Measurements from ENCODE around the gene PM20D2. TPM values are rescaled to one million over a fixed set of nuclear protein-coding genes. Genes with fewer than 3 reads are reported as not detected.

PM20D2 gene
- total RNA-seq, 1 experiment from 2014 or later, result 41.7 TPM

DNA sequence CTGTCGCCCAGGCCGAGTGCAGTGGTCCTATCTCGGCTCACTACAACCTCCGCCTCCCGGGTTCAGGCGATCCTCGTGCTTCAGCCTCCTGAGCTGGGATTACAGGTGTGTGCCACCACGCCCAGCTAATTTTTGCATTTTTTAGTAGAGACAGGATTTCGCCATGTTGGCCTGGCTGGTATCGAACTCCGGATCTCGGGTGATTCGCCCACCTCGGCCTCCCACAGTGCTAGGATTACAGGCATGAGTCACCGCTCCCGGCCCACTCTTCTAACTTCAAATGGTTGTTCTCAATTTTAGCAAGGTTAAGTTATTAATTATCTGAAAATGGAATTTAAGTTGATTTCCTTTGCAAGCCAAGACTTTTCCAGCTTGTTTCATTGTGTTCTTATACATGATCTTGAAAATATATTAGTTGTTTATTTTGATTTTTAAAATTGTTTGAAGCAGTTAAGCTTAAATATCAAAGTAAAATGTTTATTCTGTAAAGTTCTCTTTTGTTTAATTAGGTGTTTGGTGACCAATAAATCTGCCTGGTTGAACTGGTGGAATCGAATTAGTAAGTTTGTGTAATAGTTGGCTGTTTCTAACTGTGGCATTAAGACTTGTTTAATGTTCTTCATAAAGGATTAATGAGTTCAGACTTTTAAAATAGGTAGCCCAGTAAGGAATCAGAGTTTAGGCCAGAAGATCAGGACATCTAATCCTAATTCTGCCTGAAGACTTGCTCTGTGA lies 2.3 kb downstream of the PM20D2 start:
- Histone ChIP-seq H3K9me3 (ENCODE audit: low read depth, low read length, poor library complexity, severe bottlenecking) (no peaks in the 10 kb centered on the region), H3K4me3 (ENCODE audit: low read depth, low read length, poor library complexity, severe bottlenecking) (peak overlapping the region; percentile 69), H3K27me3 (replicated peaks; ENCODE audit: insufficient read depth, low read depth, low read length, poor library complexity) (no peaks in the 10 kb centered on the region), H3K4me1 (ENCODE audit: insufficient read depth, low read length, poor library complexity, severe bottlenecking) (peaks cover 17% of the 10 kb centered on the region), H3K27ac (ENCODE audit: low read depth, low read length, poor library complexity, severe bottlenecking) (no peak overlapping the region), H3K36me3 (ENCODE audit: insufficient read depth, low read length, poor library complexity, severe bottlenecking) (peaks cover 17% of the 10 kb centered on the region)
- ChIA-PET CTCF (no interaction called here), POLR2A (ENCODE audit: low non-redundant PET) (no interaction called here)
- peak; percentile 43 for DNase-seq (ENCODE audit: low spot score)
- intact Hi-C loops (cut with micrococcal nuclease; ENCODE audit: unreplicated experiment), result loop anchor here (5.0 kb wide), 1 partner anchor 94 kb away; no protein-coding TSS in a partner anchor
- BruUV-seq (replicated peaks), result no TSS peak
- TF ChIP-seq, protein P1, sequence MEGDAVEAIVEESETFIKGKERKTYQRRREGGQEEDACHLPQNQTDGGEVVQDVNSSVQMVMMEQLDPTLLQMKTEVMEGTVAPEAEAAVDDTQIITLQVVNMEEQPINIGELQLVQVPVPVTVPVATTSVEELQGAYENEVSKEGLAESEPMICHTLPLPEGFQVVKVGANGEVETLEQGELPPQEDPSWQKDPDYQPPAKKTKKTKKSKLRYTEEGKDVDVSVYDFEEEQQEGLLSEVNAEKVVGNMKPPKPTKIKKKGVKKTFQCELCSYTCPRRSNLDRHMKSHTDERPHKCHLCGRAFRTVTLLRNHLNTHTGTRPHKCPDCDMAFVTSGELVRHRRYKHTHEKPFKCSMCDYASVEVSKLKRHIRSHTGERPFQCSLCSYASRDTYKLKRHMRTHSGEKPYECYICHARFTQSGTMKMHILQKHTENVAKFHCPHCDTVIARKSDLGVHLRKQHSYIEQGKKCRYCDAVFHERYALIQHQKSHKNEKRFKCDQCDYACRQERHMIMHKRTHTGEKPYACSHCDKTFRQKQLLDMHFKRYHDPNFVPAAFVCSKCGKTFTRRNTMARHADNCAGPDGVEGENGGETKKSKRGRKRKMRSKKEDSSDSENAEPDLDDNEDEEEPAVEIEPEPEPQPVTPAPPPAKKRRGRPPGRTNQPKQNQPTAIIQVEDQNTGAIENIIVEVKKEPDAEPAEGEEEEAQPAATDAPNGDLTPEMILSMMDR (conservative IDR thresholded peaks at IDR 0.05; ENCODE audit: low read depth, low read length), result no peak
- TF ChIP-seq EZH2 (IDR thresholded peaks at IDR 0.05; ENCODE audit: borderline replicate concordance, low read depth, low read length, poor library complexity, severe bottlenecking), result no peak

DNA sequence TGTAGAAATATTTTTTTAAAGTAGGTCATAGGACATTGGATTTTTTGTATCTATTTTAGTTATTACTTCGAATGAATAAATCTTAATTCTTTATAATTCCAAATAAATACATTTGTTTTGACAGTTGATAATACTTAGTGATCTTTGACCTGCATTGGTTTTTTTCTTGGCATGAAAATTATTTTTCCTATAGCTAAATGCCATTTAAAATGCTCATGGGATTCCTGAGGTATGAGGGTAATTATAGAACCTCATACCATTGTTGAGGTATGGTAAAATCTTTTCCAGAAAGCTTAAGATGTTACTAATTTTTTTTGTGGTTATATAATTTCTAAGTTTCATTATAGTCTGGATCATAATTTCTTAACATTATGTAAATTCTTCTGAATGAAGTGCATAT lies 8.3 kb downstream of the PM20D2 start:
- BruUV-seq (replicated peaks), result no TSS peak
- no peak for TF ChIP-seq EZH2 (IDR thresholded peaks at IDR 0.05; ENCODE audit: borderline replicate concordance, low read depth, low read length, poor library complexity, severe bottlenecking)
- ChIA-PET CTCF (no interaction called here), POLR2A (ENCODE audit: low non-redundant PET) (no interaction called here)
- Histone ChIP-seq H3K4me3 (ENCODE audit: low read depth, low read length, poor library complexity, severe bottlenecking) (no peak overlapping the region), H3K4me1 (ENCODE audit: insufficient read depth, low read length, poor library complexity, severe bottlenecking) (no peaks in the 10 kb centered on the region), H3K27me3 (replicated peaks; ENCODE audit: insufficient read depth, low read depth, low read length, poor library complexity) (no peaks in the 10 kb centered on the region), H3K27ac (ENCODE audit: low read depth, low read length, poor library complexity, severe bottlenecking) (no peak overlapping the region), H3K36me3 (ENCODE audit: insufficient read depth, low read length, poor library complexity, severe bottlenecking) (peaks cover 24% of the 10 kb centered on the region), H3K9me3 (ENCODE audit: low read depth, low read length, poor library complexity, severe bottlenecking) (no peaks in the 10 kb centered on the region)
- intact Hi-C loops (cut with micrococcal nuclease; ENCODE audit: unreplicated experiment), result no loop called here
- DNase-seq (ENCODE audit: low spot score), result no peak

DNA sequence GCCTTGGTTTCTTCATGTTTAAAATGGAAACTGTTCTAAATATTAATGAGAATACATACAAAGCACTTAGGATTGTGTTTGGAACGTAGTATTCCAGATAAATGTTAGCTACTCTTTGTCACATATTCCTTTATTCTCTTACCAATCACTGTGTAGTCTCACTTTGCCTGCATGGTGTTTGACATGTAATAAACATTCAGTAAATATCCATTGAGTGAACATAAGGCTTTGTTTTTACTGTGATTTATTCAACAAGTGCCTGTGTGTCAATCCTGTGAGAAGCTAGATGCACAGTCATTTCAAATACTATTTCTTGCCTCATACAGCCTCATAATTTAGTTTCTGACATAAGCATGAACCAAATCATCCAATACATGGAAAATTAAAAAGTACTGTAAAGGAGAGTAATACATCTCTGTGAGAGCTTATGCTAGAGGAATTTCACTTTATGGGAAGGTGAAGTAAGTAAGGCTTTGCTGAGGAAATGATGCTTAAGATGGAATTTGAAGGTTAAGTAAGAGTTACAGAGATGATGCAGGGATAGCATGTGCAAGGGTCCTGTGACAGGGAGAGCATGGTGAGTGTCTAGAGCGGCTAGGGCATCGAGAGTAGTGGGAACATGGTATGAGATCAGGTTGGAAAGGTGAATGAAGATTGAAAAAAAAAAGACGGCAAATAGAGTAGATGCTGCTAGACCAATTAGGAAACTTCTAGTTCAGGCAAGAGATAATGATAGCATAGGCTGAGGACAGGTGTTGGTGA lies 14.7 kb downstream of the PM20D2 start:
- no peaks in the 10 kb centered on the region for H3K4me1 ChIP-seq (ENCODE audit: insufficient read depth, low read length, poor library complexity, severe bottlenecking)
- no peak overlapping the region for H3K4me3 ChIP-seq (ENCODE audit: low read depth, low read length, poor library complexity, severe bottlenecking)
- ChIA-PET CTCF (no interaction called here), POLR2A (ENCODE audit: low non-redundant PET) (interaction anchor here (0.5 kb wide), 1 partner anchor 137 kb away, joined by 3 read pairs; no protein-coding TSS in a partner anchor)
- intact Hi-C loops (cut with micrococcal nuclease; ENCODE audit: unreplicated experiment), result no loop called here
- H3K27ac ChIP-seq (ENCODE audit: low read depth, low read length, poor library complexity, severe bottlenecking), result no peak overlapping the region
- H3K27me3 ChIP-seq (replicated peaks; ENCODE audit: insufficient read depth, low read depth, low read length, poor library complexity), result no peaks in the 10 kb centered on the region
- no peak for TF ChIP-seq EZH2 (IDR thresholded peaks at IDR 0.05; ENCODE audit: borderline replicate concordance, low read depth, low read length, poor library complexity, severe bottlenecking)
- TF ChIP-seq, protein P1 (conservative IDR thresholded peaks at IDR 0.05; ENCODE audit: low read depth, low read length), result no peak
- no peaks in the 10 kb centered on the region for H3K9me3 ChIP-seq (ENCODE audit: low read depth, low read length, poor library complexity, severe bottlenecking)
- no TSS peak for BruUV-seq (replicated peaks)
- DNase-seq (ENCODE audit: low spot score), result no peak
- peaks cover 42% of the 10 kb centered on the region for H3K36me3 ChIP-seq (ENCODE audit: insufficient read depth, low read length, poor library complexity, severe bottlenecking)
